Gastroesophageal sphincter (tissue), 3 donors: Measurements from ENCODE around the gene AFF3.

Experiments used
- EP300 ChIP-seq: sonication (generic); formaldehyde crosslinking; IDR thresholded peaks from one replicate; pipeline ENCODE4 v1.6.1; 2017; ENCODE audit warnings: antibody characterized with exemption, mild to moderate bottlenecking
- POLR2A ChIP-seq, 2 donors: fragments of 450-650 bp; IDR thresholded peaks; one replicate each; pipeline ENCODE4 v1.6.1; 2017; ENCODE audit warnings: antibody characterized with exemption in 2 of 2, mild to moderate bottlenecking in 2 of 2, moderate library complexity in 1 of 2
- POLR2AphosphoS5 ChIP-seq: sonication (generic); formaldehyde crosslinking; IDR thresholded peaks from one replicate; pipeline ENCODE4 v1.6.1; 2017; ENCODE audit warnings: antibody characterized with exemption
- TF ChIP-seq, protein P1 (sequence below), 4 experiments: fragments of 200-600 bp in 2 of 4; fragments of 450-650 bp in 2 of 4; sonication (generic) in 1 of 4; IDR thresholded peaks; one replicate each; pipeline ENCODE4 v1.5.1; 2017 to 2019; ENCODE audit warnings: antibody characterized with exemption in 4 of 4, mild to moderate bottlenecking in 2 of 4, moderate library complexity in 2 of 4

DNA sequence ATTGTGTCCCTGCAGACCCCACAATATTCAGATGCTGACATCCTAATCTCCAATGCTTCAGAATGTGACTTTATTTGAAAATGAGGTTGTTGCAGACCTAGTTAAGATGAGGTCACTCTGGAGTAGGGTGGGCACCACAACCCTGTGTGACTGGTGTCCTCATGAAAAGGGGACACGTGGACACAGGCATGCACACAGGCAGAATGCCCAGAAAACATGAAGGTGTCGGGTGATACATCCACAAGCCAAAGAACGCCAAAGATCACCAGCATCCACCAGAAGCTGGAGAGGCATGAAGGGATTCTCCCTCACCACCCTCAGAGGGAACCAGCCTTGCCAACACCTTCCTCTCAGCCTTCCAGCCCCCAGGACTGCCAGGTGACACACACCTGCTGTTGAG, 69.3 kb downstream of the AFF3 start:
- TF ChIP-seq, protein P1, sequence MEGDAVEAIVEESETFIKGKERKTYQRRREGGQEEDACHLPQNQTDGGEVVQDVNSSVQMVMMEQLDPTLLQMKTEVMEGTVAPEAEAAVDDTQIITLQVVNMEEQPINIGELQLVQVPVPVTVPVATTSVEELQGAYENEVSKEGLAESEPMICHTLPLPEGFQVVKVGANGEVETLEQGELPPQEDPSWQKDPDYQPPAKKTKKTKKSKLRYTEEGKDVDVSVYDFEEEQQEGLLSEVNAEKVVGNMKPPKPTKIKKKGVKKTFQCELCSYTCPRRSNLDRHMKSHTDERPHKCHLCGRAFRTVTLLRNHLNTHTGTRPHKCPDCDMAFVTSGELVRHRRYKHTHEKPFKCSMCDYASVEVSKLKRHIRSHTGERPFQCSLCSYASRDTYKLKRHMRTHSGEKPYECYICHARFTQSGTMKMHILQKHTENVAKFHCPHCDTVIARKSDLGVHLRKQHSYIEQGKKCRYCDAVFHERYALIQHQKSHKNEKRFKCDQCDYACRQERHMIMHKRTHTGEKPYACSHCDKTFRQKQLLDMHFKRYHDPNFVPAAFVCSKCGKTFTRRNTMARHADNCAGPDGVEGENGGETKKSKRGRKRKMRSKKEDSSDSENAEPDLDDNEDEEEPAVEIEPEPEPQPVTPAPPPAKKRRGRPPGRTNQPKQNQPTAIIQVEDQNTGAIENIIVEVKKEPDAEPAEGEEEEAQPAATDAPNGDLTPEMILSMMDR (IDR thresholded peaks at IDR 0.05): no peak
- TF ChIP-seq POLR2A (IDR thresholded peaks at IDR 0.05) (no peak), POLR2AphosphoS5 (no peak), EP300 (no peak)
